Lower leg skin (tissue), 4 donors: ENCODE results near the gene KRCC1. TPM values are rescaled to one million over a fixed set of nuclear protein-coding genes. Genes with fewer than 3 reads are reported as not detected.

ENCODE experiments used
- DNase-seq, 2 donors: peaks; one replicate each; pipeline ENCODE4 v3.0.0-alpha.2; 2019; ENCODE audit warnings: low spot score in 2 of 2
- H3K4me3 ChIP-seq: fragments of 200-600 bp; sonication (generic); 2 replicates; pipeline ENCODE4 v1.5.1; 2017; ENCODE audit warnings: mild to moderate bottlenecking, low read depth; ENCODE audit not compliant: poor library complexity, severe bottlenecking
- POLR2A ChIP-seq, 2 donors: fragments of 450-650 bp; IDR thresholded peaks; one replicate each; pipeline ENCODE4 v1.6.1; 2016 to 2017; ENCODE audit warnings: antibody characterized with exemption in 2 of 2, mild to moderate bottlenecking in 1 of 2, moderate library complexity in 1 of 2
- WGBS, 2 donors: methylation state at CpG; one replicate each; pipeline ENCODE4 v1.1.5; 2018; 5-methylcytosine and 5-hydroxymethylcytosine counted together
- intact Hi-C: fragments of 100-400 bp; cut with DNase I; formaldehyde crosslinking; loops from one replicate; pipeline ENCODE4 v1.15.0; 2023; ENCODE audit warnings: low total_unique reads
- total RNA-seq, 4 donors: library from RNA; depleted of rRNA; stranded (reverse); fragments of >200 nt; gene quantifications; one replicate each; pipeline ENCODE4 v1.1.0, GENCODE V29; 2016
- TF ChIP-seq, protein P1 (sequence below), 3 donors: fragments of 450-650 bp; IDR thresholded peaks; one replicate each; pipeline ENCODE4 v1.5.1; 2016; ENCODE audit warnings: antibody characterized with exemption in 3 of 3, mild to moderate bottlenecking in 3 of 3, moderate library complexity in 2 of 3

KRCC1 gene
- total RNA-seq, 4 donors from 2014 or later = 11.5 to 27.9 (median 16.3) TPM

DNA sequence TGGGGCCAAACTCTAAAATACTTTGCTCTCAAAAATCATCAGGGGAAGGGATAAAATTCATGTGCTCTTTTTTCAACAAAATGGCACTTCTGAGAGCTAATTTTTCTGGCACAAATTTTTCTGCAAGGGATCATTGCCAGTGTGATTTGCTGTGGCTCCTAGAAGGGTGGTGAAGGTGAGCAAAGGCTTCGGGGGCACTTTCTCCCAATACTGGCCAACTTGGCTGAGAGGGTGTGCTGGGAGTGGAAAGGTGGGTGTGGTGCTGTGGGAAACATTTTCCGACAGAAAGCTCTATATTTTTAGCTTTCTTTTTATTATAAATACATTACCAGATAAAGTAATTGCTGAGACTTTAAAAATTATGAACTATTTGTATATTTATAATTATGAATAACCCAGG, 12.5 kb upstream of the KRCC1 start:
- no peak for DNase-seq
- 68 to 70% methylated on average over 2 of the region's 2 CpGs for WGBS, 2 donors
- no peak overlapping the region for H3K4me3 ChIP-seq
- TF ChIP-seq POLR2A (IDR thresholded peaks at IDR 0.05) = no peak
- TF ChIP-seq, protein P1, sequence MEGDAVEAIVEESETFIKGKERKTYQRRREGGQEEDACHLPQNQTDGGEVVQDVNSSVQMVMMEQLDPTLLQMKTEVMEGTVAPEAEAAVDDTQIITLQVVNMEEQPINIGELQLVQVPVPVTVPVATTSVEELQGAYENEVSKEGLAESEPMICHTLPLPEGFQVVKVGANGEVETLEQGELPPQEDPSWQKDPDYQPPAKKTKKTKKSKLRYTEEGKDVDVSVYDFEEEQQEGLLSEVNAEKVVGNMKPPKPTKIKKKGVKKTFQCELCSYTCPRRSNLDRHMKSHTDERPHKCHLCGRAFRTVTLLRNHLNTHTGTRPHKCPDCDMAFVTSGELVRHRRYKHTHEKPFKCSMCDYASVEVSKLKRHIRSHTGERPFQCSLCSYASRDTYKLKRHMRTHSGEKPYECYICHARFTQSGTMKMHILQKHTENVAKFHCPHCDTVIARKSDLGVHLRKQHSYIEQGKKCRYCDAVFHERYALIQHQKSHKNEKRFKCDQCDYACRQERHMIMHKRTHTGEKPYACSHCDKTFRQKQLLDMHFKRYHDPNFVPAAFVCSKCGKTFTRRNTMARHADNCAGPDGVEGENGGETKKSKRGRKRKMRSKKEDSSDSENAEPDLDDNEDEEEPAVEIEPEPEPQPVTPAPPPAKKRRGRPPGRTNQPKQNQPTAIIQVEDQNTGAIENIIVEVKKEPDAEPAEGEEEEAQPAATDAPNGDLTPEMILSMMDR (IDR thresholded peaks at IDR 0.05) = no peak
- intact Hi-C loops = no loop called here

DNA sequence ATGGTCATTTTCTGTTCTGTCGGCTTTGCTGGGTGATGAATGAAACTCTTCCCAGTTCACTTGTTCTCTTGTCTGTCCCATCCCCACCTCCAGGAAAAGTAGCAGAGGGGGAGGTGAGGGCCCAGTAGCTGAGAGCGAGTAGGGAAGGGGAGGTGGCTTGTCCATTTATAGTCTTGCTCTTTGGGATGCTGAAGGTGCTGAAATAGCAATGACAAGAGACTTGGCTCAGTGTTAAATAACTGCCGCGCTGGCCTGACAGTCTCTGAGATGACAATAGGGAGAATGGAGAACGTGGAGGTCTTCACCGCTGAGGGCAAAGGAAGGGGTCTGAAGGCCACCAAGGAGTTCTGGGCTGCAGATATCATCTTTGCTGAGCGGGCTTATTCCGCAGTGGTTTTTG, 12.0 kb upstream of the KRCC1 start, which contains the start of gene SMYD1:
Gene SMYD1, plus strand, starts transcription at position 228 of the 400 bp plus-strand sequence. Its CDS starts 40 bp downstream, at position 268.
- DNase-seq = no peak
- 86% methylated on average over 8 of the region's 8 CpGs for WGBS, 2 donors

DNA sequence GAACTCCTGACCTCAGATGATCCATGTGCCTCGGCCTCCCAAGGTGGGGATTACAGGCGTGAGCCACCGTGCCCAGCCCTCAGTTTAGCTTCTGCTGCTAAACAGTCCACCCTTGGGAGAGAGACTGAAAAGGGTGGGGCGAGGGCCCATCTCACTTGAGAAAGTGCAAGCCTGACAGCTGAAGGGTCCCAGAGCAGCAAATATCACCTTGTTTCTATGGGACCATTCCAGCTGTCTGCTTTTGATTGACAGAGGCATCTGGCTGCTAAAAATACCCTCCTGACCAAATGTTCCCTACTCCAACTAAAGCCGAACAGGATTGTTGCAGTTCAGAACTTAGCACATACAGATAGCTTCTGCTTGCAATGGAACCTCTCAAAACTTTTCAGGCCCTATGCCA, 11.6 kb upstream of the KRCC1 start:
- no peak for DNase-seq
- 87 to 90% methylated on average over 5 of the region's 5 CpGs for WGBS, 2 donors
- TF ChIP-seq, protein P1 (IDR thresholded peaks at IDR 0.05) = no peak
- no peak for TF ChIP-seq POLR2A (IDR thresholded peaks at IDR 0.05)
- H3K4me3 ChIP-seq = no peak overlapping the region
- intact Hi-C loops = no loop called here

More for the DNA sequence above, 12.0 kb upstream of the KRCC1 start, which contains the start of gene SMYD1:
- TF ChIP-seq, protein P1 (IDR thresholded peaks at IDR 0.05) = no peak
- no peak for TF ChIP-seq POLR2A (IDR thresholded peaks at IDR 0.05)
- intact Hi-C loops = no loop called here
- H3K4me3 ChIP-seq = no peak within 1 kb of the TSS

DNA sequence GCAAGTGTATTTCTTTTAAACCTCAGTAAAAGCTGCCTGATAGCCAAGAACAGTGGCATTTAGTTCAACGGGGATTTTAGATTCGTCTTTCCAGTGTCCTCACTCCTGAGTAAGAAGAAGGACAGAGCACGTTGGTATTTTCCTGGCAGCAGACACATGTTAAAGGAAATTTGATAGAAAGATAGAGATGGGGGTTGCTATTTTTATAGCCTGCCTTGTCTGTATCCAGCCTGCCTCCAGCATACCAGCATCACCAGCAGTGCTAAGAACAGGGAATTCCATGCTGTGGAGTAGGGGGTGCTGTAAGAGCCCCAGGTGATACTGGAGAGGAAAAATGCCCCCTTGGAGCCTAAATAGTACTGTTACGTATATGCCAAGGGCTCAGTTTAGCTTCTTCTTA, 11.0 kb upstream of the KRCC1 start:
- WGBS, 2 donors = 68 to 70% methylated on average over 4 of the region's 4 CpGs
- intact Hi-C loops = no loop called here
- no peak overlapping the region for H3K4me3 ChIP-seq
- TF ChIP-seq POLR2A (IDR thresholded peaks at IDR 0.05) = no peak
- TF ChIP-seq, protein P1 (IDR thresholded peaks at IDR 0.05) = no peak
- DNase-seq = no peak

DNA sequence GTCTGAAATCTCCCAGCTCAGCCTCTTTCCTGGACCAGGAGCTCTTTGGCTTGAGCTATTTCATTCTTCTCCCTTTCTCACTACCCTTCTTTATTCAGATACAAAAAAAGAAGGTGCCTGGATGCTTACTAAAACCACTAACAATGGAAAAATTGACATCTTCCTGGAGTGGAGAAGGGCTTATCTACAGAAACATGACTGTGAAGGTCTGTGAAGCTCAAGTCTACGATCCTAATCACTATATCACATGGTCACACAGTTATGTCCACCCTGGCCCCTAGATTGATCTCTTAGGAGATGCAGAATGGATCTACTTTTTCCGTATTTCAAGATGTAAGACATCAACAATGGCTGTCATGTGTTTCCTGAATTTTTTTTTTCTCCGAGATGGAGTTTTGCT, 5.7 kb upstream of the KRCC1 start:
- no peak overlapping the region for H3K4me3 ChIP-seq
- no peak for TF ChIP-seq POLR2A (IDR thresholded peaks at IDR 0.05)
- TF ChIP-seq, protein P1 (IDR thresholded peaks at IDR 0.05) = no peak
- DNase-seq = no peak
- 89% methylated on average over 3 of the region's 3 CpGs for WGBS, 2 donors
- intact Hi-C loops = no loop called here

DNA sequence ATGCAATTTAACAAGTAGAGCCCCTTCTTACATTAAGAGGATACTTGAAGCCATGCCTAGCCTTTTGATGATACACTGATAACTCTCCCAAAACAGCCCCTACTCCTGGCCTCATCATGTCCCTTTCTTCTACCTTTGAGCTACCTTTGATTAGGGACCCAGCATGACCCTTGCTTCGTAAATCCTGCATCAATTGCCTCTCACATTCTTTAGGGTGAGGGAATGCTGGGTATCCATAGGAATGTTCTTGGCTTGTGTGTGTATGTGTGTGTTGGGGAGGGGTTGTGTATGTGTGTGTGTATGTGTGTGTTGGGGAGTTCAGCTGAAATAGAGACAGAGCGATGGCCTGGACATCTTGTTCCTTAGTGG, 5.3 kb upstream of the KRCC1 start:
- no peak overlapping the region for H3K4me3 ChIP-seq
- TF ChIP-seq POLR2A (IDR thresholded peaks at IDR 0.05) = no peak
- TF ChIP-seq, protein P1 (IDR thresholded peaks at IDR 0.05) = no peak
- no peak for DNase-seq
- intact Hi-C loops = no loop called here
- WGBS, 2 donors = 80 to 87% methylated on average over 2 of the region's 2 CpGs
